GM10847 (cell line): ENCODE measurements around the gene GATA3.

Source experiments
- POLR2A ChIP-seq: IDR thresholded peaks from 2 replicates; pipeline ENCODE4 v1.6.1; 2011; ENCODE audit not compliant: insufficient read length; ENCODE audit errors: extremely low read depth

The GATA3 gene

GRCh38 chr10:8065651-8066050, 11.2 kb downstream of the GATA3 start:
- no peak for TF ChIP-seq POLR2A

GRCh38 chr10:8066124-8066523, 11.6 kb downstream of the GATA3 start:
- no peak for TF ChIP-seq POLR2A

DNA sequence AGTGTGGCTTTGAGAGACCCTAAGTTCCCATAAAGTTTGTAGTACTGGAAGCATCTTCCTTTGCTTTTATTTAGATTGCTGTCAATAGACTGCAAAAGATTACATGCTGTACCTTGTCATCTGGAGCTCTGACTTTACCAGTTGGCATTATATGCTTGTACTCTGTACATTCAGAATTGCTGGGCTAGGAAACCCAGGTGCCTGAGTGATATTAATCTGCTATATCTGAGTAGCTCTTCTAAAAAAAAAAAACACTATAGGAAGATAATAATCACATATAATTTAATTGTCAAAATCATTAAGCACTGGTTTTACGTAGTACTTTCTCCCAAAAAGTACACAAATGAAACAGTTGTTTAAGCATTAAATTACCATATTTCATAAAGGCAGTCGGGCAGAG, 12.3 kb downstream of the GATA3 start:
- TF ChIP-seq POLR2A, result no peak

GRCh38 chr10:8069108-8069507, 14.6 kb downstream of the GATA3 start:
- TF ChIP-seq POLR2A, result no peak

- TF ChIP-seq POLR2A, result no peak
Observed at GRCh38 chr10:8069627-8070026, 15.1 kb downstream of the GATA3 start.

- TF ChIP-seq POLR2A, result no peak
Observed at GRCh38 chr10:8070440-8070839, 16.0 kb downstream of the GATA3 start.

DNA sequence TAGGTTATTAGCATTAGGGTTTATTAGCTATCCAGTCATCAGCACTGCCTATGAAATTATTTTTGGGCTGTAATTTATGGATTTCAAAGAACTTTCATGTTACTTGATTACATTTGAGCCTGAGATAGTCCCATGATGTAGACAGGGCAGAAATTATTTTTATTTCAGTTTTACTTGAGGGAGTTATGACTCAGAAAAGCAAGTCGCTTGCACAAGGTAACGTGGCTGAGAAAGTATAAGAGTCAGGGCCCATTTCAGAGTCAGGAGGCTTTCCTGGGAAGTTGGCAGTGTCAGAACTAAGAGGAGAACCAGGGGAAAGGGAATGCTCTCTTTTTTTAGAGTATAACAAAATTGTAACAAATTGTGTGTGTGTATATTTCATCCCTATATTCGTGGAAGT, 16.5 kb downstream of the GATA3 start:
- no peak for TF ChIP-seq POLR2A

GRCh38 chr10:8071666-8072065, 17.2 kb downstream of the GATA3 start:
- no peak for TF ChIP-seq POLR2A

DNA sequence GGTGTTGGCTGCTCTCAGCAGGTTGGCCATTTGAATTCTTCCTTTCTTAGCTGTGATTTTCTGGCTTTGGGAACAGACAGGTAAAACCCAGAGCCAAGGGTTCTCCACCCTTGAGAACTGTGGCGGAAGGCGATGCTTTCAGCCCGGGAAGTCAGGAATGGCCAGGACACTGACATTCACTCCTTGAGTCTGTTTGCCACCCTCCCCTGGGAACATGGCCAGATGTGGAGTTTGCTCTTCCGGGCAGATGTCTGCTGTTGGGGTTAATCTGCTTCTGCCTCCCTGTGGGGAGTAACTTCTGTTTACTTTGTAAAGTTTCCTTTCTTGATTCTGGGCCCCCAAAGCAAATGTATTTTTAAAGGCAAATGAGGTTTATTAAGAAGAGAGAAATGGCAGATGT, 17.7 kb downstream of the GATA3 start:
- no peak for TF ChIP-seq POLR2A

DNA sequence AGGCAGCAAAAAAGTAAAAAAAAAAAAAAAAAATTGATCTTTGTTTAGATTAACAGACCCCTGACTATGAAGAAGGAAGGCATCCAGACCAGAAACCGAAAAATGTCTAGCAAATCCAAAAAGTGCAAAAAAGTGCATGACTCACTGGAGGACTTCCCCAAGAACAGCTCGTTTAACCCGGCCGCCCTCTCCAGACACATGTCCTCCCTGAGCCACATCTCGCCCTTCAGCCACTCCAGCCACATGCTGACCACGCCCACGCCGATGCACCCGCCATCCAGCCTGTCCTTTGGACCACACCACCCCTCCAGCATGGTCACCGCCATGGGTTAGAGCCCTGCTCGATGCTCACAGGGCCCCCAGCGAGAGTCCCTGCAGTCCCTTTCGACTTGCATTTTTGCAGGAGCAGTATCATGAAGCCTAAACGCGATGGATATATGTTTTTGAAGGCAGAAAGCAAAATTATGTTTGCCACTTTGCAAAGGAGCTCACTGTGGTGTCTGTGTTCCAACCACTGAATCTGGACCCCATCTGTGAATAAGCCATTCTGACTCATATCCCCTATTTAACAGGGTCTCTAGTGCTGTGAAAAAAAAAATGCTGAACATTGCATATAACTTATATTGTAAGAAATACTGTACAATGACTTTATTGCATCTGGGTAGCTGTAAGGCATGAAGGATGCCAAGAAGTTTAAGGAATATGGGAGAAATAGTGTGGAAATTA, 19.4 kb downstream of the GATA3 start:
- TF ChIP-seq POLR2A, result no peak

DNA sequence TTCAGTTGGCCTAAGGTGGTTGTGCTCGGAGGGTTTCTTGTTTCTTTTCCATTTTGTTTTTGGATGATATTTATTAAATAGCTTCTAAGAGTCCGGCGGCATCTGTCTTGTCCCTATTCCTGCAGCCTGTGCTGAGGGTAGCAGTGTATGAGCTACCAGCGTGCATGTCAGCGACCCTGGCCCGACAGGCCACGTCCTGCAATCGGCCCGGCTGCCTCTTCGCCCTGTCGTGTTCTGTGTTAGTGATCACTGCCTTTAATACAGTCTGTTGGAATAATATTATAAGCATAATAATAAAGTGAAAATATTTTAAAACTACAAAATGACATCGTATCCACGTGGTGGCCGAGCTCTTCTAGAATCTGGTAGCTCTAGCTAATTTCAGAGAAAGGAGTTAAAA, 20.4 kb downstream of the GATA3 start:
- TF ChIP-seq POLR2A, result no peak

DNA sequence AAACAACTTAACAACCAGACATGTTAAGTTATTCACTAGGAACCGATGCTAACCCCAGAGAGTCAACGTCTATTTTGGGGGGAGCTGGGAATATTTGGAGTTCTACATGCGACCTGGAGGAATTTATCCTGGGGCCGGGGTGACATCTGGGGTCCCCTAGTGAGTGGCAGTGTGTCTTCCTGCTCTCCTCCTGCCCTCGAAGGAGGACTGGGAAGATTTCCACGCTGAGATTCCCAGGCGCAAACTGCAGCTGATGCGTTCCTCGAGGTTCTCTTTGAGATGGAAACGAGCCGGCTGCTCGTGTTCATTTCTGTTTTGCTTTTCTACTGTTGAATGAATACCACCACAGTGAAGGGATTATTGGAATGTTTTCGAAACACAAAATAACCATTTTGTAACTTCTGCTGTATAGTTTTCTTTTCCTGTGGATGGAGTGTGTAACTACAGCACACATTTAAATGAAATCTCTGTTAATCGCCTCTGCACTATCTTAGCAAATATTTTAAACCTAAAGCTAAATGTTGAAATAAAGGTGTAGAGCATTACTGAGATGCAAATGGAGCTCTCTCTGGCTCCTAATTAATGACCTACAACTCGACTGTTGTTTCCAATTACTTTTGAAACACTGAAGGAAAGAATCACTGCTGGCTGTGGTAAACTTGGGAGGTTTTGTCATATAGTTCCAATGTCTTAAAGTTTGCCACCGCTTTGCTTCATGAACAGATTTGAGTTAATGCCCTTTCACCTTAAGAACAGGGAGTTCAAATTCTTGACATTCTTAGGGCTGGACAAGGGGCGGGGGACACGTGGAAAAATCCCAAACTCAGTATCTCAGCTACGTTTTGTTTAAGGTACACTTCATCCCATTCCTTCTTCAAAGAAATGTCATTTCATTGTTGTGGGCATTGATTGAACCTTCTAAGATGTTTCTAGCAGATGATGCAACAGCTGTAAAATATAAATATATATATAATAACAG, 21.1 kb downstream of the GATA3 start:
- TF ChIP-seq POLR2A, result no peak

GRCh38 chr10:8076933-8077332, 22.4 kb downstream of the GATA3 start:
- TF ChIP-seq POLR2A, result no peak

- TF ChIP-seq POLR2A, result no peak
Observed at GRCh38 chr10:8078027-8078426, 23.5 kb downstream of the GATA3 start.

DNA sequence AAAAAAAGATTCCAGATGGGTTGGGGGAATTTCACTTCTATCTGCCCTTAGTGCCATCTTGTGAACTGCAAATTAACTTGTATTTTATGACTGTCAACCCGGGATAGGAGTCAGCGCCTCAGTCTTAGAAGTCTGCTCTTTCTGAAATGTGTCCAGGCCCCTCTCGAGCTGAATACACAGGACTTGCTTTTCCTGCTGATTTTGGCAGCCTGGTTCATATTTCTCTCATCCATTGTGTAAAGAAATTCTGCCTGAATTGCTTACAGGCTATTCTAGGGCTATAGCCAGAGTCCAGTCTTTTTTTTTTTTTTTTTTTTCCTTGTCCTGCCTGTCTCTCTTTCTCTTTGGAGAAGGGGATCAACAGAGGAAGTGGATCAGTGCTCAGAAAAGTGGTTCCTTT, 24.6 kb downstream of the GATA3 start:
- TF ChIP-seq POLR2A, result no peak

GRCh38 chr10:8084799-8085198, 30.3 kb downstream of the GATA3 start:
- TF ChIP-seq POLR2A, result no peak
